HG02642 (cell line): ENCODE measurements around the gene MRPS7.

ENCODE experiments used
- ATAC-seq: cut with Tn5 transposase; IDR thresholded peaks from one replicate; pipeline ENCODE4 v1.9.1; 2021; ENCODE audit warnings: mild to moderate bottlenecking; ENCODE audit not compliant: unreplicated experiment, poor library complexity

MRPS7 gene

GRCh38 chr17:75261336-75262111 lies at the start of gene MRPS7, which contains the start of gene GGA3:
TSS of gene MRPS7 (plus strand) at chr17:75261879. CDS start at chr17:75261901, 22 bp downstream.
TSS of gene GGA3 (minus strand) at chr17:75261606. CDS start at chr17:75261587, 19 bp downstream.
- ATAC-seq, result peak; percentile 90

- no peak for ATAC-seq
Measured at GRCh38 chr17:75218131-75218530, 43.5 kb upstream of the MRPS7 start.

- ATAC-seq, result no peak
Measured at GRCh38 chr17:75219815-75220214, 41.9 kb upstream of the MRPS7 start.

GRCh38 chr17:75225016-75225415 lies 36.7 kb upstream of the MRPS7 start:
- no peak for ATAC-seq

GRCh38 chr17:75227729-75228128 lies 34.0 kb upstream of the MRPS7 start:
- no peak for ATAC-seq

- no peak for ATAC-seq
Measured at GRCh38 chr17:75228305-75228704, 33.4 kb upstream of the MRPS7 start.

GRCh38 chr17:75228847-75229246 lies 32.8 kb upstream of the MRPS7 start:
- ATAC-seq, result no peak

- ATAC-seq, result no peak
Measured at GRCh38 chr17:75231071-75231470, 30.6 kb upstream of the MRPS7 start.

GRCh38 chr17:75231741-75232464 lies 29.8 kb upstream of the MRPS7 start:
- no peak for ATAC-seq

- ATAC-seq, result no peak
Measured at GRCh38 chr17:75232786-75233185, 28.9 kb upstream of the MRPS7 start.

- ATAC-seq, result no peak
Measured at GRCh38 chr17:75237100-75238014, 24.3 kb upstream of the MRPS7 start.

- no peak for ATAC-seq
Measured at GRCh38 chr17:75238020-75238580, 23.6 kb upstream of the MRPS7 start.

GRCh38 chr17:75238684-75239191 lies 22.9 kb upstream of the MRPS7 start:
- ATAC-seq, result peak; percentile 51

- no peak for ATAC-seq
Measured at GRCh38 chr17:75239214-75239613, 22.5 kb upstream of the MRPS7 start.

GRCh38 chr17:75239778-75240393 lies 21.8 kb upstream of the MRPS7 start:
- no peak for ATAC-seq

- no peak for ATAC-seq
Measured at GRCh38 chr17:75240394-75241142, 21.1 kb upstream of the MRPS7 start.

- ATAC-seq, result no peak
Measured at GRCh38 chr17:75241143-75241430, 20.6 kb upstream of the MRPS7 start.

- ATAC-seq, result no peak
Measured at GRCh38 chr17:75241502-75241901, 20.2 kb upstream of the MRPS7 start.

- no peak for ATAC-seq
Measured at GRCh38 chr17:75241996-75242460, 19.7 kb upstream of the MRPS7 start.
